Measurements from ENCODE around the gene SPEF2. TPM values are rescaled to one million over a fixed set of nuclear protein-coding genes. Genes with fewer than 3 reads are reported as not detected.

SPEF2 gene
- total RNA-seq, 1 experiment from 2014 or later, result 0.87 TPM

GRCh38 chr5:35771300-35771699 lies 153.6 kb downstream of the SPEF2 start:
- DNase-seq (ENCODE audit: low read depth, low spot score) (no peak), ATAC-seq (no peak)
- no peaks in the 10 kb centered on the region for H3K9me3 ChIP-seq (ENCODE audit: control insufficient read depth, insufficient read depth, low read depth, low read length)
- no peak overlapping the region for H3K27ac ChIP-seq (ENCODE audit: low read length)
- no peaks in the 10 kb centered on the region for H3K27me3 ChIP-seq (ENCODE audit: control insufficient read depth, insufficient read depth, low read length)
- CTCF ChIA-PET, result no interaction called here
- POLR2A ChIA-PET, result no interaction called here
- TF ChIP-seq CTCF (IDR thresholded peaks at IDR 0.05) (no peak), REST (IDR thresholded peaks at IDR 0.05; ENCODE audit: insufficient read depth in 1 of 2, low read depth in 2 of 2, low read length in 1 of 2) (no peak), POLR2AphosphoS5 (IDR thresholded peaks at IDR 0.05; ENCODE audit: low read depth, low read length) (no peak), TCF7L2 (IDR thresholded peaks at IDR 0.05; ENCODE audit: low read depth, low read length) (no peak), SIN3A (IDR thresholded peaks at IDR 0.05; ENCODE audit: borderline replicate concordance, insufficient read depth, low read depth, low read length) (no peak)
- no peak overlapping the region for H3K4me3 ChIP-seq (ENCODE audit: low read depth in 2 of 2, low read length in 2 of 2)
- intact Hi-C loops (cut with micrococcal nuclease; ENCODE audit: unreplicated experiment) (no loop called here), in situ Hi-C loops (cut with HindIII; ENCODE audit: low pct_unique_long_range_greater_than_20kb, low sequenced_read_pairs) (no loop called here)
- no peaks in the 10 kb centered on the region for H3K36me3 ChIP-seq (ENCODE audit: control insufficient read depth, insufficient read depth, low read length)
- H3K4me1 ChIP-seq (ENCODE audit: control insufficient read depth, insufficient read depth, low read length), result no peaks in the 10 kb centered on the region
- no TSS peak for BruUV-seq (replicated peaks)

GRCh38 chr5:35771839-35772238 lies 154.2 kb downstream of the SPEF2 start:
- DNase-seq (ENCODE audit: low read depth, low spot score) (no peak), ATAC-seq (no peak)
- Histone ChIP-seq H3K9me3 (ENCODE audit: control insufficient read depth, insufficient read depth, low read depth, low read length) (no peaks in the 10 kb centered on the region), H3K36me3 (ENCODE audit: control insufficient read depth, insufficient read depth, low read length) (no peaks in the 10 kb centered on the region), H3K27me3 (ENCODE audit: control insufficient read depth, insufficient read depth, low read length) (no peaks in the 10 kb centered on the region), H3K4me1 (ENCODE audit: control insufficient read depth, insufficient read depth, low read length) (no peaks in the 10 kb centered on the region), H3K27ac (ENCODE audit: low read length) (no peak overlapping the region), H3K4me3 (ENCODE audit: low read depth in 2 of 2, low read length in 2 of 2) (no peak overlapping the region)
- TF ChIP-seq TCF7L2 (IDR thresholded peaks at IDR 0.05; ENCODE audit: low read depth, low read length) (no peak), POLR2AphosphoS5 (IDR thresholded peaks at IDR 0.05; ENCODE audit: low read depth, low read length) (no peak), REST (IDR thresholded peaks at IDR 0.05; ENCODE audit: insufficient read depth in 1 of 2, low read depth in 2 of 2, low read length in 1 of 2) (no peak), CTCF (IDR thresholded peaks at IDR 0.05) (no peak), SIN3A (IDR thresholded peaks at IDR 0.05; ENCODE audit: borderline replicate concordance, insufficient read depth, low read depth, low read length) (no peak)
- ChIA-PET POLR2A (no interaction called here), CTCF (no interaction called here)
- BruUV-seq (replicated peaks), result no TSS peak
- in situ Hi-C loops (cut with HindIII; ENCODE audit: low pct_unique_long_range_greater_than_20kb, low sequenced_read_pairs), result no loop called here
- intact Hi-C loops (cut with micrococcal nuclease; ENCODE audit: unreplicated experiment), result no loop called here
